ES-I3 (cell line): ENCODE measurements around the gene ZNF613.
"Not testable (repeated sequence)": the region's sequence is repeated elsewhere in the genome, so short reads cannot be mapped to it uniquely, and the experiment has no call there.

Experiments
- H3K36me3 ChIP-seq: 2 replicates; pipeline ENCODE4 v1.6.1; 2013; ENCODE audit warnings: mild to moderate bottlenecking, low read length, control low read depth, moderate library complexity; ENCODE audit not compliant: insufficient read depth
- H3K4me1 ChIP-seq: 2 replicates; pipeline ENCODE4 v1.6.1; 2013; ENCODE audit warnings: mild to moderate bottlenecking, control low read depth, low read length; ENCODE audit not compliant: insufficient read depth
- H3K9ac ChIP-seq: 2 replicates; pipeline ENCODE4 v1.6.1; 2013; ENCODE audit warnings: low read depth, mild to moderate bottlenecking, low read length, moderate library complexity
- H3K9me3 ChIP-seq: 2 replicates; pipeline ENCODE4 v1.6.1; 2013; ENCODE audit warnings: mild to moderate bottlenecking, low read length, moderate library complexity; ENCODE audit not compliant: control insufficient read depth, insufficient read depth

ZNF613 gene

GRCh38 chr19:51926784-51927741 is at the start of gene ZNF613:
Gene ZNF613, plus strand, starts transcription at chr19:51927472. Its CDS starts 8,749 bp downstream, at chr19:51936221.
- Histone ChIP-seq H3K4me1 (no peaks in the 10 kb centered on the region), H3K9ac (peak within 1 kb of the TSS; percentile 100), H3K9me3 (peaks cover 6% of the 10 kb centered on the region; the same call in 1 of the 2 replicates), H3K36me3 (no peaks in the 10 kb centered on the region; the same call in 1 of the 2 replicates)

- no peak overlapping the region for H3K9ac ChIP-seq
- H3K36me3 ChIP-seq: peaks cover 12% of the 10 kb centered on the region; the same call in 1 of the 2 replicates
- no peaks in the 10 kb centered on the region for H3K4me1 ChIP-seq
- peaks cover 14% of the 10 kb centered on the region for H3K9me3 ChIP-seq
Measured at GRCh38 chr19:51882518-51882917, 44.8 kb upstream of the ZNF613 start.

GRCh38 chr19:51884713-51885112 is 42.6 kb upstream of the ZNF613 start:
- Histone ChIP-seq H3K9ac (no peak overlapping the region), H3K4me1 (no peaks in the 10 kb centered on the region), H3K9me3 (peaks cover 22% of the 10 kb centered on the region), H3K36me3 (peaks cover 16% of the 10 kb centered on the region; the same call in 1 of the 2 replicates)

- H3K9me3 ChIP-seq: peaks cover 38% of the 10 kb centered on the region
- peaks cover 28% of the 10 kb centered on the region for H3K36me3 ChIP-seq
- no peaks in the 10 kb centered on the region for H3K4me1 ChIP-seq
- H3K9ac ChIP-seq: peak within 1 kb of the TSS; percentile 91
Measured at GRCh38 chr19:51887522-51888498, 39.5 kb upstream of the ZNF613 start, which contains the start of gene ZNF577. Gene ZNF577, minus strand, starts transcription at chr19:51887951. Its CDS starts 7,569 bp downstream, at chr19:51880382.

- H3K9ac ChIP-seq: no peak overlapping the region
- H3K4me1 ChIP-seq: no peaks in the 10 kb centered on the region
- peaks cover 49% of the 10 kb centered on the region for H3K36me3 ChIP-seq
- peaks cover 53% of the 10 kb centered on the region for H3K9me3 ChIP-seq
Measured at GRCh38 chr19:51889934-51890333, 37.3 kb upstream of the ZNF613 start.

GRCh38 chr19:51891193-51891747 is 36.0 kb upstream of the ZNF613 start:
- no peak overlapping the region for H3K9ac ChIP-seq
- no peaks in the 10 kb centered on the region for H3K4me1 ChIP-seq
- peaks cover 52% of the 10 kb centered on the region for H3K9me3 ChIP-seq
- peaks cover 60% of the 10 kb centered on the region for H3K36me3 ChIP-seq

GRCh38 chr19:51901860-51902259 is 25.4 kb upstream of the ZNF613 start:
- peaks cover 47% of the 10 kb centered on the region for H3K9me3 ChIP-seq
- peaks cover 6% of the 10 kb centered on the region; the same call in 1 of the 2 replicates for H3K4me1 ChIP-seq
- H3K36me3 ChIP-seq: peaks cover 41% of the 10 kb centered on the region
- H3K9ac ChIP-seq: no peak overlapping the region

GRCh38 chr19:51903192-51903591 is 24.1 kb upstream of the ZNF613 start:
- no peak overlapping the region; the same call in 1 of the 2 replicates for H3K9ac ChIP-seq
- H3K36me3 ChIP-seq: peaks cover 33% of the 10 kb centered on the region
- H3K4me1 ChIP-seq: peaks cover 8% of the 10 kb centered on the region; the same call in 1 of the 2 replicates
- peaks cover 33% of the 10 kb centered on the region for H3K9me3 ChIP-seq

- Histone ChIP-seq H3K4me1 (peaks cover 8% of the 10 kb centered on the region; the same call in 1 of the 2 replicates), H3K9ac (peak within 1 kb of the TSS; percentile 100), H3K36me3 (peaks cover 21% of the 10 kb centered on the region), H3K9me3 (peaks cover 22% of the 10 kb centered on the region)
Measured at GRCh38 chr19:51904331-51905165, 22.7 kb upstream of the ZNF613 start, which contains the start of gene ZNF649. Gene ZNF649, minus strand, starts transcription at chr19:51905017. Its CDS starts 4,910 bp downstream, at chr19:51900107.

- H3K4me1 ChIP-seq: peaks cover 8% of the 10 kb centered on the region; the same call in 1 of the 2 replicates
- H3K9me3 ChIP-seq: peaks cover 19% of the 10 kb centered on the region
- peak overlapping the region; percentile 100 for H3K9ac ChIP-seq
- peaks cover 15% of the 10 kb centered on the region for H3K36me3 ChIP-seq
Measured at GRCh38 chr19:51905206-51905605, 22.1 kb upstream of the ZNF613 start.

GRCh38 chr19:51905639-51906038 is 21.6 kb upstream of the ZNF613 start:
- H3K36me3 ChIP-seq: peaks cover 10% of the 10 kb centered on the region
- peak overlapping the region; percentile 100; the same call in 1 of the 2 replicates for H3K9ac ChIP-seq
- H3K9me3 ChIP-seq: peaks cover 15% of the 10 kb centered on the region
- H3K4me1 ChIP-seq: not testable (repeated sequence)

GRCh38 chr19:51906108-51906507 is 21.2 kb upstream of the ZNF613 start:
- H3K36me3 ChIP-seq, H3K4me1 ChIP-seq: not testable (repeated sequence)
- H3K9ac ChIP-seq: 0 out of 2 replicates have a peak overlapping the region, but pooled peaks have one; percentile 15
- H3K9me3 ChIP-seq: peaks cover 10% of the 10 kb centered on the region

GRCh38 chr19:51907981-51908380 is 19.3 kb upstream of the ZNF613 start:
- not testable (repeated sequence) for H3K36me3 ChIP-seq, H3K4me1 ChIP-seq
- Histone ChIP-seq H3K9ac (peak overlapping the region; percentile 19; the same call in 1 of the 2 replicates), H3K9me3 (peaks cover 14% of the 10 kb centered on the region)
